GM10266 (cell line): ENCODE results near the gene DIPK1A.

Source experiments
- DNase-seq: peaks from one replicate; pipeline ENCODE4 v3.0.0; 2012; ENCODE audit errors: extremely low spot score
- CTCF ChIP-seq: IDR thresholded peaks from 2 replicates; pipeline ENCODE4 v1.5.1; 2012; ENCODE audit warnings: mild to moderate bottlenecking, low read depth; ENCODE audit not compliant: control insufficient read depth, insufficient read depth; ENCODE audit errors: missing control alignments

The DIPK1A gene

DNA sequence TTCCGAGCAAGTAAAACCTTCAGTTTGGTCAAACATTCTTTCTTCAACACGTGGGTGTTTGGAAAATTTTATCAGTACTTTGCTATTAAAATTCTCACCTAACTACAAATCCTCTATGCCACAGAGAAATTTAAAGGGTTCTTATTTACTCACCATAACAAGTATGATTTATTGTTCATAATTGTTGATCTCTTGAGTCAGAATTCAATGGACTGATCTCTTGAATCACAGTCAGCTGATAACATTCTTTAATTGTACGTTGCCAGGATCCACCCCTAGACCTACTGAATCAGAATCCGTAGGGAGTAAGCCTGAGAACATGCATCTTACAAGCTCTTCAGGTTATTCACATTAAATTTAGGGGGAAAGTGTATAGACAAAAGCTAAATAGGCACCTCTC lies 51.2 kb downstream of the DIPK1A start:
- no peak for TF ChIP-seq CTCF
- no peak for DNase-seq

DNA sequence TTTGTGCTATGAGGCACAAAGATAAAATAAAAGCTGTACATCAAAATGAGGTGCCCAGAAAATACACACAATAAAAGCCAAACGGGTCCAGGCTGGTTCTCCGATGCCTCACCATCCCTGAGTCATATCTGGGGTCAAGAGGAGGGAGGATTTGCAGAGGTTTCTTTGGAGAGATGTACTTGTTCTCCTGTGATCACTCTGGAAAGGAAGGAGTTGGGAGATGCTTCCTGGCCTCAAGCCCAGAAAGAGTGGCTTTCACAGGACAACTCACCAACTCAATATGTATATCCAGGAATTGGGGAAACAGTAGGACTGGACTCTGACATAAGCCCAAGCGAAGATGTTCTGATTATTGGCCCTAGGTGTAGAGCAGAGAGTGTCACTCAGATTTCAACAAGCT lies 51.9 kb downstream of the DIPK1A start:
- no peak for TF ChIP-seq CTCF
- no peak for DNase-seq

DNA sequence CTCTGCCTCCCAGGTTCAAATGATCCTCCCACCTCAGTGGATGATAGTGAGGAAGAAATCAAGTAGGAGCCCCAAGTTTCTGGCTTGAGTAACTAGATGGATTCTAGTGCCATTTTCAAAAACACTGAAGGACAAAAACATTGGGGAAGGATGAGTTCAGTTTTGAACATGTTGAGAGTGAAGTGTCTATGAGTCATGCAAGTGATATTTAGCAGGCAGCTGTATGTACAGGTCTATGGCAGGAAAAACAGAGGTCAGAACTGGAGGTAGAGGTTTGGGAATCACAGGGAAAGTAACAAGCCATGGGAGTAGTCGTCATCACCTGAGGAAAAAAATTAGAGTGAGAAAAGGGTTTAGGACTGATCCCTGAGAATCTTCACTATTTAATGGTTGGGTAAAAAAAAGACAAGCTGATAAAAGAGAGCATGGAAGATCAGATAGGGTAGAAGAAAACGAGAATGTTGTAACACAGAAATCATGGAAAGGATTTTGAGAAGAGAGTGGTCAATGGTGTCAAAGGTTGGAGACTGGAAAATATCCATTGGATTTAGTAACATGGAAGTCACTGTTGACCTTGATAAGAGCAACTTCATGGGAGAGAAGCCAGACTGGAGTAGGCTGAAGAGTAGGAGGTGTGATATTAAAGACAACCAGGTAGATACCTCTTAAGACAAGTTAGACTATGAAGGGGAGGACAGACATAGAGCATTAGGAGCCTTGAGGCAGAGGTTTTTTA lies 53.1 kb downstream of the DIPK1A start:
- DNase-seq, result no peak
- no peak for TF ChIP-seq CTCF

DNA sequence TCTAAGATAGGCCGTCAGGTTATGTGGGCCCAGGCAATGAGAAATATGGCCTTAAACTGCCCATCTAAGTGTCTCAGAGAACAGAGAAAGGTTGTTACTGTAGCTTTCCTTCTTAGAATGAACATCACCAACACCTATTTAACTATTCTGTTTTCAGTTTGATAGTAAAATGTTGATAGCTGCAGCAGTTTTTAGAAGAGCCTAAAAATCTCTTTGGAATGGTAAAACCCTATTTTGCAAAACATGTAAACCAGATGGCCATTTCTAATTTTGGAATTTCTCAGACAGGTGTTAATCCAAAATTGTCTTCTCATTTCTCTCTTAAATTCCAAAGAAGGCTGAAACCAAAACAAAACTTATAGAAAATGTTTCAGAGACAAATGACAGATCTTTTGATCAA lies 57.5 kb downstream of the DIPK1A start:
- TF ChIP-seq CTCF, result no peak
- no peak for DNase-seq

GRCh38 chr1:92902406-92902744 lies 58.9 kb downstream of the DIPK1A start:
- TF ChIP-seq CTCF, result no peak
- DNase-seq, result peak; percentile 12

GRCh38 chr1:92901699-92902405 lies 59.4 kb downstream of the DIPK1A start:
- no peak for TF ChIP-seq CTCF
- DNase-seq, result no peak

DNA sequence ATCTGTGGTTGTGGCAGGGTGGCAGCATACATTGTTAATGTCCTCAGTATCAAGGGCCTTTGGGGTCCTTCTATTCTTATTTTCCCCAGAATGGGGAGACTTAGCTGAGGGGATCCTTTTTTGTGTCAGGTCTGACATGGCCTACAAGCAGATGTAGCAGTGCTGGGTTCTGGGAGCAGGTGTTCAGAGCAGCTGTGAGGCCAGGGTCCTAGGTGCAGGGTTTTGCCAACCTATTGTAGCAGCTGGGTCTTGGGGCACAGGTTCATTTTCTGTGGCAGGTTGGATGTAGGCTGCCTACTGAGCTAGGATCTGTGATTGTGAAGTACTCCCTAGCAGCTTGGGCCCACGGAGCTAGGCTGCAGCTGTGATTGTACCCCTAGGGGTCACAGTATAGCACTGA lies 60.1 kb downstream of the DIPK1A start:
- TF ChIP-seq CTCF, result no peak
- DNase-seq, result no peak
